EL (cell line): Measurements from ENCODE around the gene SWSAP1.
A peak's percentile ranks its signal among the peaks of the same experiment; 100 is the strongest.
"Not testable (repeated sequence)": the region's sequence is repeated elsewhere in the genome, so short reads cannot be mapped to it uniquely, and the experiment has no call there.

Experiments used
- DNase-seq: peaks from one replicate; pipeline ENCODE4 v3.0.0-alpha.2; 2016

The SWSAP1 gene, protein sequence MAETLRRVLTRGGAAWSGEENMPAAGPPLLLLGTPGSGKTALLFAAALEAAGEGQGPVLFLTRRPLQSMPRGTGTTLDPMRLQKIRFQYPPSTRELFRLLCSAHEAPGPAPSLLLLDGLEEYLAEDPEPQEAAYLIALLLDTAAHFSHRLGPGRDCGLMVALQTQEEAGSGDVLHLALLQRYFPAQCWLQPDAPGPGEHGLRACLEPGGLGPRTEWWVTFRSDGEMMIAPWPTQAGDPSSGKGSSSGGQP

GRCh38 chr19:11374433-11375142 lies at the start of gene SWSAP1:
TSS of gene SWSAP1 (plus strand) at chr19:11374666. CDS start at chr19:11374681, 15 bp downstream.
- peak; percentile 100 for DNase-seq

GRCh38 chr19:11324748-11325389 lies 49.6 kb upstream of the SWSAP1 start:
- no peak for DNase-seq

GRCh38 chr19:11325544-11325943 lies 48.9 kb upstream of the SWSAP1 start:
- no peak for DNase-seq

DNA sequence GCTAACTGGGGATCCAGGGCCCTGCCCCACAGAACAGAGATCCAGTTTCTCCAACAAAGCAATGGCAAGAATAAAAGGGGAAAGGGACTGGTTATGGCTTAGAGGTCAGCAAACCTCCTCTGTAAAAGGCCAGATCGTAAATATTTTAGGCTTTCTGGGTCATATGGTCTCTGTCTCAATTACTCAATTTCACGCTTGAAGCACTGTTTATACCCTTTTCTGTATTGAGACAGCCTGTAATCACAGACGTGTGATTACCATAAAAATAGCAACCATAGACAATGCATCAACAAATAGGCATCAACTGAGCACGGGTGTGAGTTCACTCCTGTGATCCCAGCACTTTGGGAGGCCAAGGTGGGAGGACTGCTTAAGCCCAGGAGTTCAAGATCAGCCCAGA lies 44.3 kb upstream of the SWSAP1 start:
- no peak for DNase-seq

- no peak for DNase-seq
Observed at GRCh38 chr19:11331502-11331901, 43.0 kb upstream of the SWSAP1 start.

DNA sequence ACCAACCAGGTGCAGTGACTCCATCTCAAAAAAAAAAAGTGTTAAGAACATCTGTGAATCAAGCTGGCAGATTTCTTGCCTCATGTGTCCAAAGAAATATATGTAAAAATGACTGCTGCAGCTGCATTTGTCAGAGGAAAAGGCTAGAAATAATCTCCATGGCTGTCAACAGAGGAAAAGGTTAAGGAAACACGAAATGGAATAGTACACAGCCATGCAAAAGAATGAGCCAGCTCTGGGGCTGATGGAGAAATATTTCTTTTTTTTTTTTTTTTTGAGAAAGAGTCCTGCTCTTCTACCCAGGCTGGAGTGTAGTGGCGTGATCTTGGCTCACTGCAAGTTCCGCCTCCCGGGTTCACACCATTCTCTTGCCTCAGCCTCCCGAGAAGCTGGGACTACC lies 41.6 kb upstream of the SWSAP1 start:
- no peak for DNase-seq

GRCh38 chr19:11333838-11334237 lies 40.6 kb upstream of the SWSAP1 start:
- DNase-seq, result not testable (repeated sequence)

- DNase-seq, result no peak
Observed at GRCh38 chr19:11335449-11336146, 38.9 kb upstream of the SWSAP1 start.

DNA sequence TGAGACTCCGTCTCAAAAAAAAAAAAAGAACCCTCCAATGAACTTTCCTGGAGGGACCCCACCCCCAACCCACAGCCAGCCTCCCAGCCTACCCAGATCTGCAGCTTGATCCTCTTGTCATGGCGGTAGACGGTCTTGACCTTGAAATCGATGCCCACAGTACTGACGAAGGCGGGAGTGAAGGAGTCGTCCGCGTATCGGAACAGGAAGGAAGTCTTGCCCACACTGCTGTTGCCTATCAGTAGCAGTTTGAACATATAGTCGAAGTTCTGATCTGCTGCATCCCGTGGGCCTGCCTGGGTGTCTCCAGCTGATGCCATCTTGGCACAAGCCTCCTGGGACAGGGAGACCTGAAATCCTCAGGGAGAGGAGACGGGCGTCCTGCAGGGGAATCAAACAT lies 37.4 kb upstream of the SWSAP1 start:
- DNase-seq, result no peak

DNA sequence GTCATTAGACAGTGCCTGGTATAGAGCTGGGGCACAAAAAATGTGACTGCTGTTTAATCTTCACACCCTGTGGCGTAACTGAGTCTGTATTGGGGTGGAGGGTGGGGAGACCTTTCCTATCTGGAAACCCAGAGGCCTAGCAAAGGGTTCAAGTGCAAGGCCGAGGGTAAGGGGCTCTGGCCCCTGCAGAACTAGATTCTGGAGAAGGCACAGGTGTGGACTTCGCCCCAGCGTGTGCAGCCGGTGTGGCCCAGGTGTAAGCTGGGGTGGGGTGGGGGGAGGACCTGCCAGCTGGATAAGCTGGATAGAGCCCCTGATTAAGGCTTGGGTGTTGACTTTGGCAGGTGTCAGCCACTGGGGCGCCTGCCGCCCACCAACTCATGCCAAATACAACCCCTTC lies 36.3 kb upstream of the SWSAP1 start:
- DNase-seq, result no peak

DNA sequence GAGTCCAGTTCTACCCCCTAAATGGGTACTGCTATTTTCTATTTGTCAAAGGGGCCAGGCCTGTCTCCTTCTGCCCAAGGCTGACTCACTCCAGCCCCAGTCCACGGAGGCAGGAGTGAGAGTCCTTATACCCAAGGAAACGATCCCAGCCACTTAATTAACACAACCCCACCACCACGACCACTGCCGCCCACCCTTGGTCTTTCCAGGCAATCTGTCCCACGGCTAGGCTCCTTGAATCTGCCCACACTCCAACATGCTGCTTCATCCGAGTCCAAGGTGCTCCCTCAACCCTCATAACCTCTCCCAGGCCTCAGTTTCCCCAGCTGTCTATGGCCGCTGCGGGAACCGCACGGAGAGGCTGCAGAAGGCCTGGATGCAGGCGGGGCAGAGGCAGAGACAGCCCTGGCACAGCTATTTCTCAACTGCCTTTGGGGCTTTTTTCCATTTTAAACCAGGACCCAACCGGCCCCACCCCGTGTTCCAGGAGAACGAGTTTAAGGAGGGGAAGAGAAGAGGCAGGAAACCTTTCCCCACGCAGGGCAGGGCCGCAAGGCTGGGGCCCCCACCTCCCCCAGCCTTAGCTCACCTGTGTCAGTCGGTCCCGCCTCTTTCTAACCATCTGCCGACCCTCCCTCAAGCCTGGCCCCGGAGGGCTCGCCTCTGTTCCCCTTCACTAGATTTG lies 35.8 kb upstream of the SWSAP1 start:
- no peak for DNase-seq

GRCh38 chr19:11339254-11340098 lies 35.0 kb upstream of the SWSAP1 start, which contains the start of gene RAB3D:
TSS of gene RAB3D (minus strand) at chr19:11339657. CDS start at chr19:11337399, 2,258 bp downstream.
- DNase-seq, result peak; percentile 84

- DNase-seq, result not testable (repeated sequence)
Observed at GRCh38 chr19:11340099-11340467, 34.4 kb upstream of the SWSAP1 start.

GRCh38 chr19:11342429-11342828 lies 32.0 kb upstream of the SWSAP1 start:
- DNase-seq, result no peak

DNA sequence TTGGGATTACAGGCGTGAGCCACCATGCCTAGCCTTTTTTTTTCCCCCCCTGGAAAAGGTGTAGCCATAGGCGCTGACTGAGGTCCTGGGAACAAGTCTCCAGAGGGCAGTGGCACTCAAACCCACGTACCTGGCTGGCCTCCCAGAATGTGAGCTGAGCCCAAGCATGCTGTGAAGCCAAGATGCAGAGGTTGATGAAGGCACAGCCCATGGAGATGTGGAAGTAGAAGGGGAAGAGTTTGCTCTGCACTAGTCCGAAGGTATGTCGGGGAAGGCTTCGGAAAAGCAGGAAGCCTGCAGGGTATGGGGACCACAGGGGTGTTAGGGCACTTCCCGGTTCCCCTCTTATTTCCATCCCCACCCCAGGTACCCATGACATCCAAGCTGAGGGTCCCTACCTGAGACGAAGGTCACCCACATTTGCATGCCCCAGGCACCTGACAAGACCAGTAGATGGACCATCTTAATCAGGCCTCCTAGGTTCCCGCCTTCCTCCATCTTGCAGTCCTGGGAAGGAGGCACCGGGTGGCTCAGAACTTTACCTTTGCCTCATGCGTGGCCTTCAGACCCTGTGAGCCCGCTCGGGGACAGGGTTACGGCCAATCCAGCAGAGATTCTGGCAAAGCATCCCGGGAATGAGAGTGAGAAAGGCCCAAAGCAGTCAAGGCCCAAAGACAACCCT lies 29.2 kb upstream of the SWSAP1 start:
- no peak for DNase-seq

DNA sequence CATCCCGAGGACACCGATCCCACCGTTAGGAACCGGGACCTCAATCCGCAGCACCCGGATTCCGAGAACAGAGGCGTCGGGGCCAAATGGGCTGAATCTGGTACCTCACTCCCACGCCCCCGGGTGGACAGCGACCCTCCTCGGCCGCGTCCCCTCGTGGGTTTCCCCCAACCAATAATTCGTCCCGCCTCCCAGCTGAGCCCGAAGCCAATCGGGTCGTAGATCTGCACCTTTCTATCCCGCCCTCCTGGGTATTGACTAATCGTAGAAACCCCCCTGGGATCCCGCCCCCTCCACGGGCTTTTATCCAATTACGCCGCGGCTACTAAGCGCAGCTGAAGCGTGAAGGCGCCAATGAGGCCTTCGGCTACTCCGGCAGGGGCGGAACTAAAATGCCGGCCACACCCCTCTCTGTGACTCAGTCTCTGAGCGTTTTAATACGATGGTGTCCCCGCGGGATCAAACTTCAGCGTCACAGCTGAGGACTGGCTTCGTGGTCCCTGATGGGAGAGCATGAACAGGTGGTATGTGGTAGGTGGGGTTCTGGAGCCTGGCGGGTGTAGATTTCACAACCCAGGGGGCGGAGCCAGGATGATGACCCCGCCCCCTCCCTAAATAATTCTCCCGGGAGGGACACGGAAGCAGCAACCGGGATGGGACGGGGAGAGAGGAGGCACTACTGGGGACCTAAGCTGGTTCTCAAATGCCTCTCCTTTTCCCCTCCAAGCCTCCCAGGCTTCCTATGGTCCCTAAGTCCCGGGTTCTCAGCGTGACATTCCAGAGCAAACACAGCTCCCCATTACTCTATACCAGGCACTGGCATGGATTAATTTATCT lies 28.1 kb upstream of the SWSAP1 start, which contains the start of the genes CCDC159 and TMEM205:
TSS of gene CCDC159 (plus strand) at position 416 of the 837 bp plus-strand sequence. CDS start at position 504, 88 bp downstream.
TSS of gene TMEM205 (minus strand) at position 165 of the 837 bp plus-strand sequence. CDS start 649 bp downstream, outside the sequence.
- peak; percentile 100 for DNase-seq

GRCh38 chr19:11347546-11348039 lies 26.9 kb upstream of the SWSAP1 start:
- no peak for DNase-seq

- no peak for DNase-seq
Observed at GRCh38 chr19:11349171-11349570, 25.3 kb upstream of the SWSAP1 start.

- DNase-seq, result not testable (repeated sequence)
Observed at GRCh38 chr19:11354102-11354501, 20.4 kb upstream of the SWSAP1 start.
